HG02610 (cell line): Measurements from ENCODE around the gene MACO1.
A peak's percentile ranks its signal among the peaks of the same experiment; 100 is the strongest.
"Not testable (repeated sequence)": the region's sequence is repeated elsewhere in the genome, so short reads cannot be mapped to it uniquely, and the experiment has no call there.

ENCODE experiments used
- ATAC-seq: cut with Tn5 transposase; IDR thresholded peaks from one replicate; pipeline ENCODE4 v1.9.1; 2021; ENCODE audit warnings: mild to moderate bottlenecking, moderate library complexity; ENCODE audit not compliant: unreplicated experiment

MACO1 gene, protein sequence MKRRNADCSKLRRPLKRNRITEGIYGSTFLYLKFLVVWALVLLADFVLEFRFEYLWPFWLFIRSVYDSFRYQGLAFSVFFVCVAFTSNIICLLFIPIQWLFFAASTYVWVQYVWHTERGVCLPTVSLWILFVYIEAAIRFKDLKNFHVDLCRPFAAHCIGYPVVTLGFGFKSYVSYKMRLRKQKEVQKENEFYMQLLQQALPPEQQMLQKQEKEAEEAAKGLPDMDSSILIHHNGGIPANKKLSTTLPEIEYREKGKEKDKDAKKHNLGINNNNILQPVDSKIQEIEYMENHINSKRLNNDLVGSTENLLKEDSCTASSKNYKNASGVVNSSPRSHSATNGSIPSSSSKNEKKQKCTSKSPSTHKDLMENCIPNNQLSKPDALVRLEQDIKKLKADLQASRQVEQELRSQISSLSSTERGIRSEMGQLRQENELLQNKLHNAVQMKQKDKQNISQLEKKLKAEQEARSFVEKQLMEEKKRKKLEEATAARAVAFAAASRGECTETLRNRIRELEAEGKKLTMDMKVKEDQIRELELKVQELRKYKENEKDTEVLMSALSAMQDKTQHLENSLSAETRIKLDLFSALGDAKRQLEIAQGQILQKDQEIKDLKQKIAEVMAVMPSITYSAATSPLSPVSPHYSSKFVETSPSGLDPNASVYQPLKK

DNA sequence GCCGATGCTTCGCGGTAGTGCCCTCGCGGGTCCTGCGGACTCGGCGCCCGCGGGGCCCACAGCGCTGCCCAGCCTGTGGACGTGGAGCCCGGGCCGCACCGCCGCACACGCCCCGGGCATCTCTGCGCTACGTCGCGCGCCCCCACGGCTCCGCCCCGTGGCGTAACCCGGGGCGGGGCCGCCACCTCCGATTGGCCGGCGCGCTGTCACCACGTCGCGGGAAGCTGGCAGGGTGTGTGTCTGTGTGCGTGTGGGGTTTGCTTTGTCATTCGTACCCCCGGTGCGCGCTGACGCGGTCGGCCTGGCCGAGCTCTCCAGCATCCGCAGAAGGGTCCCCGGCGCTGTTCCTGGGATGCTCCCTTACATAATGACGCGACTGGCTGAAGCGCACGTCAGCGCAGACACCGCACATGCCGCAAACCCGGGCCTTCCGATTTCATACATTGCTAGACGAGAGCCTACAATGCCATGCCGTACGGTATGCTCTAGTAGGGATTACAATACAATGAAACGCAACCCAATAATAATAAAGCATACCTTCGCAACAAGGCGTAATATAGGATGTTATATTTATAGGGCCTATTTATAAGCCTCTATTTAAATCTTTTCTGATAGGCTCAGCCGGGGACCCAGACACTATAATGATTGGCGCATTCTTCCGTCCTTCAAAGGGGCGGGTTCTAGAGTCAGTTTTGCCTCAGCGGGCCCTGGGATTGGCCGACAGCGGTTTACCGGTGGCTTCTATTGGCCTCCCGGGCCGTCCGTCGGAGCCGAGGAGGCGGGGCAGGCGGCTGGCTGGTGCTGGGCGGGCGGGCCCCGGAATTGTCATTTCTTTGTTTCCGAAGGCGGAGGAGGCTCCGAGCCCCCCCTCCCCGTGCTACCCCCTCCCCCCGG lies at the start of gene MACO1:
Gene MACO1 (plus strand): TSS at position 825 of the 894 bp plus-strand sequence. CDS start 202 bp downstream, outside the sequence.
- peak; percentile 87 for ATAC-seq

GRCh38 chr1:25382543-25382942 lies 48.2 kb upstream of the MACO1 start:
- ATAC-seq, result not testable (repeated sequence)

- not testable (repeated sequence) for ATAC-seq
These were observed 47.6 kb upstream of the MACO1 start for GRCh38 chr1:25383090-25383489.

DNA sequence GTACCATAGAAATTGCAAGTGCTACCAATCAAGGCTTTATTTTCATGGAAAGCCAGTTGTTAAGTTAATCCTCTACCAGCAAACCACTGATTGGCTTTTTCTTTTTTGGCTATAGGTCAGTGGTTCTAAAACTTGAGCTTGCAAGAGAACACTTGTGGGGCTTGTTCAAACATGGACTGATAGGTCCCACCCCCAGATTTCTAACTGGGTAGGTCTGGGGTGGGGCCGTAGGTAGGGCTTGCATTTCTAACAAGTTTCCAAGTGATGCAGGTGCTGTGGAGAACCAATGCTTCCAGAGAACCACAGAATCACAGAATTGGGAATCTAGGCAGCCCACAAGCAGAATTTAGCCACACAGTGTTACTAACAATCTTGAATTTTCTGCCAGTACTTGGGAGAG lies 46.8 kb upstream of the MACO1 start:
- ATAC-seq, result not testable (repeated sequence)

DNA sequence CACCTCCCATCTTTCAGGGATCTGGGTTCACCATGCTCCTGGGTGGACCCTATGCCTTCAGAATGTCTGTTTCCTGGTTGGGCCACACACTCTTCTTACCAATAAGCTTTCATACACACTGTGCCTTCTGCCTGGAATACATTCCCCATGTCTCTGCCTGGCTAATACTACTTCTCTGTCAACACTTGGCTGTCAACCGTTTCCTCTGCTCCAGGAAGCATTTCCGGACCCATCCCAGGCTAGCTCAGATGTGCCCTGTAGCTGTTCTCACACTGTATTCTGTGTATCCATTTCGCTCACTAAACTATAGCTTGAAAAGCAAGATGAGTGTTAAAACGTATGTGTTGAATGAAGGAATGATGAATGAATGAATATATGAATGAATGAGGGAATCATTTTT lies 43.6 kb upstream of the MACO1 start:
- not testable (repeated sequence) for ATAC-seq

DNA sequence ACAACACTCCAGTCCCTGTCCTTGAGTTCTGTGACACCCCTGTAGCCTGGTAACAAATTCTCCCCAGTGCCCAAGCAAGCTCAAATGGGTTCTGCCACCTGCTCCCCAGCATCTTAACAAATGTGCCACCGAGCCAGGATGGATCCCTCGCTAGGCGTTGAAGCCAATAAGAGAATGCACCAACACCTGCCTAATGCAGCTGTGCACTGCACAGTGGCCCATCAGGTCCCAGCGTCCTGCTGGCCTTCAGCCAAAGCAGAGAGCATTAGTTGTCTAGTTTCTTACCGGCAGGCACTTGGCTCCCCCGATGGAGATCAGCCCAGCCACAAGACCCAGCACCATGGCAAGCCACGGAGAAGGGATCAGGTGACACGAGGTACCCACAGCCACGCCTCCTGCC lies 42.0 kb upstream of the MACO1 start:
- ATAC-seq, result not testable (repeated sequence)

- not testable (repeated sequence) for ATAC-seq
These were observed 41.0 kb upstream of the MACO1 start for GRCh38 chr1:25389721-25390120.

GRCh38 chr1:25392841-25393240 lies 37.9 kb upstream of the MACO1 start:
- no peak for ATAC-seq

DNA sequence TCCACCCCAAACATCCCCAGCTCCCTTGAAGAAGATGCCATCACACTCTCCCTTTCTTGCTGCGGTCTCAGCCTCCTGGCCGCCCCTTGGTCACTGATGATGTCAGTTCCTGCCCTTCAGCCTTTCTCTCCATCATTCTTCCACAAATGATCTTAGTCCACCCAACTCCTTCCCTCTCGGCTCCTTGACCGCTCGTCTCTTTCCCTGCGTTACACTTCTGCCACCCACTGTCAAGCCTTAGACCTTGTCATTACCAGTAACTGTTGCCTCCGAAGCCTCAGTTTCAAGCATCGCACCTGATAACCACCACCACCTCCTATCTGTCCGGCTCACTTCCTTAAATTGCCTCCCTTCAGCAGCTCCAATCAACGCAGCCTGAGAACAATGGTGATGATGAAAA lies 33.1 kb upstream of the MACO1 start:
- not testable (repeated sequence) for ATAC-seq

DNA sequence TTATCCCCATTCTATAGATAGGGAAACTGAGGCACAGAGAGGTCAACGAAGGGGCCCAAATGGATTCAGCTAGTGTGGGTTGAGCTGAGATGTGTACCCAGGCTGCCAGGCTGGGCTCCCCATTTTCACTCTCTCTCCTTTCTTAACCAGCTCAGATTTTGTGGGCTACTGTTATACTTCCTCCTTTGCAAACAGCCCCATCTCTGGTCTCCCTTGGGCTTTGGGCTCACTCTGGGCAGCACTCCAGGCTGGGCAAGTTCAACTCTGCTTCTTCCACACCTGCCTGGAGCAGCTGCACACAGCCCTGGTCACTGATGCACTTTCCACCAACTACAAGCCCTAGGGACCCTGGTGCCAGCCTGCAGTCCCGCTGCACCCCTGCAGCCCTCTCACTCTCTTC lies 32.6 kb upstream of the MACO1 start:
- not testable (repeated sequence) for ATAC-seq

- not testable (repeated sequence) for ATAC-seq
These were observed 27.5 kb upstream of the MACO1 start for GRCh38 chr1:25402947-25403803.

DNA sequence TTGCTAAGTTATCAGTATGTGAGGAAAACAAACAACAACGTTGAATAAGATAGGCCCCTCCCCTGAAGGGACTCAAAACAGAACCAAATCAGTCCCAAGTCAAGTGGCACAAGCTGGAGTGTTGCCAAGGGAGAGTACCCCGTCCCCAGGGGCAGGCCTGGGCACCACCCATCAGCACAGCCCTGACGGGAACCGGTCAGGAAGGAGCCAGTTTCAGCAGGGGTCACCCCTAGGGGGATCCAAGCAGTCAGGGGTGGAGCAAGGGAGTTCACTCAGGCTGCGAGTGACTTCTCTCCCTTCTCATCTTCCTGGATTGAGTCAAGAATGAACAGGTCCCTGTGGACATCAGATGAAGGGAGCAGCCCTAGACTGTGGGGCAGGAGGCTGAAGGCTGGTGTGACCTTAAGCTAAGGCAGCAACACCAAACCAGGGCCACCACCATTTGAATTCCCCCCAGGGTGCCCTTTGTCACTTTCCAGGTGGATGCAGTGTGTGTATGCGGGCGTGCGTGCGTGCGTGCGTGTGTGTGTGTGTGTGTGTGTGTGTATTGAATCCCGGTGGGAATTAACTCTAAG lies 24.9 kb upstream of the MACO1 start:
- not testable (repeated sequence) for ATAC-seq

GRCh38 chr1:25409641-25410427 lies 20.9 kb upstream of the MACO1 start:
- not testable (repeated sequence) for ATAC-seq

- not testable (repeated sequence) for ATAC-seq
These were observed 17.6 kb upstream of the MACO1 start for GRCh38 chr1:25412872-25413623.

DNA sequence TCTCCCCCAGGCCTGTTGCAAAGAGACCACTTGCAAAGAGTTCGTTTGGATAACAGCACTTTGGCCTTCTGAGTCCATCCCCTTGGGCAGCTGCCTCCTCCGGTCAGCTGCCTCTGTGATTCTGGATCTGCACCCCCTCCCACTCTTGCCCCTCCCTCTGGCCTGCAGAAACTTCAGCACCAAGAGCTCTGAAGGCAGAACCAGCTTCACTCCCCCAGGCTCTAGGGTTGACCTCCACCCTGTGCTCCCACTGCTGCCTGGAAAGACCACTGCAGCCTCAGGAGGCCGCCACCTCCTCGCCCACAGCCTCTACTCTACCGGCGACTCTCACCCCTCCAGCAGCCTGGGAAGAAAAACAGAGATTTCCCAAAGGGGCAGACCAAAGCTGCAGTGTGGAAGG lies 16.5 kb upstream of the MACO1 start:
- ATAC-seq, result not testable (repeated sequence)

GRCh38 chr1:25414578-25414977 lies 16.1 kb upstream of the MACO1 start:
- not testable (repeated sequence) for ATAC-seq

- not testable (repeated sequence) for ATAC-seq
These were observed 13.4 kb upstream of the MACO1 start for GRCh38 chr1:25417280-25417679.

- ATAC-seq, result not testable (repeated sequence)
These were observed 11.4 kb upstream of the MACO1 start for GRCh38 chr1:25419339-25419738.
